NCI-H128 (cell line): Measurements from ENCODE around the gene ZNF519.
"Not testable (repeated sequence)": the region's sequence is repeated elsewhere in the genome, so short reads cannot be mapped to it uniquely, and the experiment has no call there.

ENCODE experiments used
- DNase-seq: peaks from one replicate; lab custom pipeline; 2025; ENCODE audit not compliant: unreplicated experiment; lab: John Stamatoyannopoulos, UW

ZNF519 gene

GRCh38 chr18:14132271-14132700 lies at the start of gene ZNF519:
Gene ZNF519, minus strand, starts transcription at chr18:14132435. Its CDS starts 158 bp downstream, at chr18:14132277.
- DNase-seq = peak; percentile 86

- DNase-seq = no peak
Observed at GRCh38 chr18:14179306-14179705, 47.1 kb upstream of the ZNF519 start.

GRCh38 chr18:14178321-14179196 lies 46.3 kb upstream of the ZNF519 start:
- DNase-seq = not testable (repeated sequence)

GRCh38 chr18:14177540-14178320 lies 45.5 kb upstream of the ZNF519 start:
- DNase-seq = not testable (repeated sequence)

- DNase-seq = not testable (repeated sequence)
Observed at GRCh38 chr18:14175404-14175803, 43.2 kb upstream of the ZNF519 start.

GRCh38 chr18:14174706-14175085 lies 42.5 kb upstream of the ZNF519 start:
- no peak for DNase-seq

- not testable (repeated sequence) for DNase-seq
Observed at GRCh38 chr18:14174002-14174705, 41.9 kb upstream of the ZNF519 start.

- not testable (repeated sequence) for DNase-seq
Observed at GRCh38 chr18:14173116-14173951, 41.1 kb upstream of the ZNF519 start.

GRCh38 chr18:14172142-14173115 lies 40.2 kb upstream of the ZNF519 start:
- not testable (repeated sequence) for DNase-seq

GRCh38 chr18:14171301-14172141 lies 39.3 kb upstream of the ZNF519 start:
- DNase-seq = not testable (repeated sequence)

- not testable (repeated sequence) for DNase-seq
Observed at GRCh38 chr18:14170367-14171036, 38.3 kb upstream of the ZNF519 start.

GRCh38 chr18:14162915-14163314 lies 30.7 kb upstream of the ZNF519 start:
- not testable (repeated sequence) for DNase-seq

GRCh38 chr18:14151564-14152113 lies 19.4 kb upstream of the ZNF519 start:
- not testable (repeated sequence) for DNase-seq

GRCh38 chr18:14150766-14151165 lies 18.5 kb upstream of the ZNF519 start:
- DNase-seq = not testable (repeated sequence)

- not testable (repeated sequence) for DNase-seq
Observed at GRCh38 chr18:14149916-14150420, 17.7 kb upstream of the ZNF519 start.

GRCh38 chr18:14149121-14149850 lies 17.1 kb upstream of the ZNF519 start:
- DNase-seq = not testable (repeated sequence)
